Measurements from ENCODE around the gene DZIP1L.

Gene DZIP1L

DNA sequence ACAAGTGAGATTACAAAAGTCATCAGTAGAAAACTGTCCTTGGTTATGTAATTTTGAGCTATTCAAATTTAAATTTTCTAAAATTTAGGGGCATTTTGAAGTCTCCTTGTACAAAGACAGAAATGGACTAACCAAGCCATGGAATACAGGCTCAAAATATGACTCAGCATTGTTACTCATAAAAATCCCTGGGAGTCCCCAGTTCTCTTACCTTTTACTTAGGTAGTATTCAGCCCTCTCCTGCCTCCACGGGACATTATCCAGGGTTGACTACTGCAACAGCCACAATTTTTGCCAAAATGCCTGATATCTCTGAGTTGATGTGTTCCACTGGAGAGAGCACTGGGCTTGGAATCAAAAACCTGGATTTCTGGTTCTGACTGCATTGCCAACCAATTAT lies 80.5 kb downstream of the DZIP1L start:
- no peak for DNase-seq (ENCODE audit: low read depth)

DNA sequence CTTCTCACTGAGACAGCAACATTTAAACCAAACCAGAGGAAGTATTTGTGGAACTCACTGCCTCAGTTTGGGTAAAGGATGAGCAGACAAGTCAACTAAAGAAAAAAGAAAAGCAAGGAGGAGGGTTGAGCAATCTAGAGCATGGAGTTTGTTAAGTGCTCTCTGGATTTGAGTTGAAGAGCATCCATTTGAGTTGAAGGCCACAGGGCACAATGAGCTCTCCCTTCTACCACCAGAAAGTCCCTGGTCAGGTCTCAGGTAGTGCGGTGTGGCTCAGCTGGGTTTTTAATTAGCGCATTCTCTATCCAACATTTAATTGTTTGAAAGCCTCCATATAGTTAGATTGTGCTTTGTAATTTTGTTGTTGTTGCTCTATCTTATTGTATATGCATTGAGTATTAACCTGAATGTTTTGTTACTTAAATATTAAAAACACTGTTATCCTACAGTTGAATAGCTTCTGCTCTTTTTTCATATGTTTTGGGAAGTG lies 82.2 kb downstream of the DZIP1L start:
- DNase-seq (ENCODE audit: low read depth): no peak

DNA sequence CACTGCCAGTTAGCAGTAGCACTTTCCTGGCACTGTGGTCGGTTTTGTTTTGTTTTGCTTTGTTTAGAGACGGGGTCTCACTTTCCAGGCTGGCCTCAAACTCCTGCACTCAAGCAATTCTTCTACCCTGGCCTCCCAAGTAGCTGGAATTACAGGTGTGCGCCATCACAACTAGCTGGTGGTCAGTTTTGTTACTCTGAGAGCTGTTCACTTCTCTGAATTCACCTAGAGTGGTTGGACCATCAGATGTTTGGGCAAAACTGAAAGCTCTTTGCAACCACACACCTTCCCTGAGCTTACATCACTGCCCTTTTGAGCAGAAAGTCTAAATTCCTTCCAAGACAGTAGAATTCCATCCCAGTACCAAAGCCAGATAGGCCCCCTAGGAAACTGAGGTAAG lies 82.8 kb downstream of the DZIP1L start:
- no peak for DNase-seq (ENCODE audit: low read depth)

DNA sequence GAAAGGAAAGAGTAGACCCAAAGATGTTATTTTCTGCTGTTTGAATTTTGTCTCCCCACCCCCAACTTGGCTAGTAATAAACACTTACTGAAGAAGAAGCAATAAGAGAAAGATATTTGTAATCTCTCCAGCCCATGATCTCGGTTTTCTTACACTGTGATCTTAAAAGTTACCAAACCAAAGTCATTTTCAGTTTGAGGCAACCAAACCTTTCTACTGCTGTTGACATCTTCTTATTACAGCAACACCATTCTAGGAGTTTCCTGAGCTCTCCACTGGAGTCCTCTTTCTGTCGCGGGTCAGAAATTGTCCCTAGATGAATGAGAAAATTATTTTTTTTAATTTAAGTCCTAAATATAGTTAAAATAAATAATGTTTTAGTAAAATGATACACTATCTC lies 83.9 kb downstream of the DZIP1L start:
- no peak for DNase-seq (ENCODE audit: low read depth)

DNA sequence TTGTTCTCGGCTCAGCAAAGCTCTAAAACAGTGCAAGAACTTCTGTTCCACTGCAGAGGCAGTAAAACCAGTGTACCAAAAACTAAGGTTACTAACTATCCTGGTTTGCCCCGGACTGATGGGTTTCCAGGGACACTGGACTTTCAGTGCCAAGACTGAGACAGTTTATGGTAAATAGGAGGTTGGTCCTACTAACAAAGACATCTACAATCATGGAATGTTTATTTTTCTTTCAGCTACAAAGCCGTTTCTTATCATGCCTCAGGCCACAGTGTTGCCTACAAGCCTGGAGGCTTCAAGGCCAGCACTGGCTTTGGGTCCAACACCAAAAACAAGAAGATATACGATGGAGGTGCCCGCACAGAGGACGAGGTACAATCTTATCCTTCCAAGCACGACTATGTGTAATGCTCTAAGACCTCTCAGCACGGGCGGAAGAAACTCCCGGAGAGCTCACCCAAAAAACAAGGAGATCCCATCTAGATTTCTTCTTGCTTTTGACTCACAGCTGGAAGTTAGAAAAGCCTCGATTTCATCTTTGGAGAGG lies 84.6 kb downstream of the DZIP1L start:
- no peak for DNase-seq (ENCODE audit: low read depth)

DNA sequence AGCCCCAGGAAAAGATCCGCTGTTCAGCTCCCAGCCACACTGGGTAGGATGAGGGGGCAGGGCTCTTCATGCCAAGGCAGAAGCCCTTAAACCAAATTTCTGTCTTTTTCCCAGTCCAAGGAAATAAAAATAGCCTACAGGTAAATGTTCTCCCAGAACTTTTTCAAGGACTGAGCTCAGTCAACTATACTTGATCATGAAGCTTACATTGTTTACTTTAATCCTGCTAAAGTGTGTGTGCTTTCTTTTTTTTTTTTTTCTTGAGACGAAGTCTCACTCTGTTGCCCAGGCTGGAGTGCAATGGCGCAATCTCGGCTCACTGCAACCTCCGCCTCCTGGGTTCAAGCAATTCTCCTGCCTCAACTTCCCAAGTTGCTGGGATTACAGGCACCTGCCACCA lies 87.6 kb downstream of the DZIP1L start:
- DNase-seq (ENCODE audit: low read depth): no peak

DNA sequence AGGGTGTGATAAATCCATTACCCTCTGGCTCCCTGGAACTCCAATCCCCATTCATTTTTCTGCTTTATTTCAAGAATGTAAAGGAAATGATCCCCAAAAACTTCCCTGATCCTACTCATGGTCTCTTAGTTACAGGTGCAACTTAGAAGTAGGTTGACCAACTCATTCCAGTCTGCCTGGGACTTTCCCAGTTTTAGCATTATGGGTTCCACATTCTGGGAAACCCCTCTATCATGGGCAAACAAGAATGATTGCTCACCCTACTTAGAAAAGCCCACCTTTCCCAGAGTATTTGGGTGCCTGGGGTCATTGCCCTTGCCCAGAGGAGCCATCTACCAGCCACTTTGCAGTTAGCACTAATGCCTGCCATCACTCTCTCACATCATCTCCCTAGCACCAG lies 89.9 kb downstream of the DZIP1L start:
- DNase-seq (ENCODE audit: low read depth): no peak

DNA sequence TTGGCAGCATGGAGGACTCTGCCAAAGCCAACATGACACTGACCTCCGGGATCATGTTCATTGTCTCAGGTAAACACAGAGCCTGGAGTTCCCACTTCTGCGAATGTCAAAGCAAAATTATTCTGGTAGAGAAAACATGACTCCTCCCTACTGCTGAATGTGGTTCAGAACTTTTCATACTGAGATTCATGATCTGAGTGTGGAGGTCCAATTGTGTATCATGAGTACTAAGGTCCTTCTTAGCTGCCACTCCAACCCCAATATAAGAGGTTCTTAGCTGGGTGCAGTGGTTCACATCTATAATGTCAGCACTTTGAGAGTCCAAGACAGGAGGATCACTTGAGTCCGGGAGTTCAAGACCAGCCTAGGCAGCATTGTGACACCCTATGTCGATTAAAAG lies 91.7 kb downstream of the DZIP1L start:
- DNase-seq (ENCODE audit: low read depth): no peak

DNA sequence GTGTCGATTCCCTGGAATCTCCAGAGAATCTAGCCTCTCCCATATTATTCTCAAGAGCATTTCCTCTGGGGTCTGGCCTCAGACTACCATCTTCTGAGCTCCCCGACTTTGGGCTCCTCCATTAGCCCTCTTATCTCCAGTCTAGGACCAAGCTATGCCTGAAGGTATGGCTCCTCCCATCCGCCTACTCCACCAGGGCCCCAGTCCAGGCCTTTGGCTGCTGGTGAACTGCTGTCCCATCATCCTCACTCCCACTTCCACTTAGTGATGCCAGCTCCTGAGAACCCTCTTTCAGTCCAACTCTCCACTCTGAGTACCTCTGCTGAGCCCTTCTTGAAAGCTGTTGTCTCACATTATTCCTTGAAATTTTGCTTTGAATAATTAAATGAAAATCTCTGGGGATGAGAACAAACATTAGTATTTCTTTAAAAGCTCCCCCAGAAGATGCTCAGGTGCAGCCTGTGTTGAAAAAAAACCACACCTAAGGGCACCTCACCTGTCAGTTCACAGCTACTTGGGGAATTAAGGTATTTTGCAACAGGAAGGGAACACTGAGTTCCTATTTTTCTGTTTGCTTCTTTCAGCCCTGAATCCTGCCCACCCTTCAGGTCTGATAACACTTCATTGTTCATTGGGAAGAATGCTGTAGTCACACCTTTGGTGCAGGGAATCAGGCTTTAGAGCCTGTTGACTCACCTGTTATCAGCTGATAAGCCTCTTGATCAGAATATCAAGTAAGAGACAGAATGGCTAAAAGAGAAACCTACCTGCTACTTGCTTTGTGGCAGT lies 95.9 kb downstream of the DZIP1L start:
- DNase-seq (ENCODE audit: low read depth): no peak

DNA sequence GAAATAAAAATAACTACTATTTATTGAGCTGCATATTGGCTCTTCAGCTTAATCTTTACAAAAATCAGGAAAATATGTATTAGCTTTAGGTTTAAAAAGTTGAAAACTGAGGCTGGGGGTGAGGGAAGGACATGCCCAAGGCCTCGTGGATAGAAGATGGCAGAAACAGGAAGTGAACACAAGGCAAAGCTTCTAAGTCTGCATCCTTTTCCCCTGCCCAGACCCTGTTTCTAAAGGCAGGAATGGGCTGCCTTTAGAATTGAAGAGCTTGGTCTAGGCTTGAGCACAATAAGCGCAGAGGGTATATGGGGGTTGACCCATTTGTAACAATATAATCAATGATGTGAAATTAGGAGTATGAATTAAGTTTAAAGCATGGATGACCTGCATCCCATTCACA lies 99.3 kb downstream of the DZIP1L start:
- DNase-seq (ENCODE audit: low read depth): no peak

DNA sequence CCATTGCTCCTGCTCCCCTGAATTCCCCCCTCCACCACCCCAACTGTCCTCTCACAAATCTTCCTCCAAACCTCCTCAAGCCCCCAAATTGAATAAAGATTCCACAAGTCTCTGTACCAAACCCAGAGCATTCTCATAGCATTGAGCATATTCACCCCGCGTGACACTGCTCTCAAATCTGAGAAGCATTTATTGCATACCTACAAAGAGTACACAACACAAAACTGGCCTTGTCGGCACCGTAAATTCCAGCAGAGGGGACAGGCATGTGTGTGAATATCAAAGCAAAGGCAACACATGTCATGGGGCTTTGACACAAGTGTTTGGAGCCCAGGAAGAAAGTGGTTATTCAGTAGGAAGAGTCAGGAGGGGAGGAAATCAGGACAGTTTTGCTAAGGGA lies 102.9 kb downstream of the DZIP1L start:
- DNase-seq (ENCODE audit: low read depth): no peak
